OCI-LY3 (cell line): ENCODE results near the gene RANBP9.

ENCODE experiments used
- CTCF ChIP-seq: fragments of 200-600, 300-600 bp; sonication (generic); IDR thresholded peaks from 2 replicates; pipeline ENCODE4 v1.5.1; 2014; ENCODE audit warnings: antibody characterized with exemption, low read length, low read depth
- EZH2phosphoT487 ChIP-seq: fragments of 200-600 bp; shearing (Covaris generic); IDR thresholded peaks from 2 replicates; pipeline ENCODE4 v1.6.1; 2018; ENCODE audit warnings: antibody characterized with exemption, mixed run types, low read depth

DNA sequence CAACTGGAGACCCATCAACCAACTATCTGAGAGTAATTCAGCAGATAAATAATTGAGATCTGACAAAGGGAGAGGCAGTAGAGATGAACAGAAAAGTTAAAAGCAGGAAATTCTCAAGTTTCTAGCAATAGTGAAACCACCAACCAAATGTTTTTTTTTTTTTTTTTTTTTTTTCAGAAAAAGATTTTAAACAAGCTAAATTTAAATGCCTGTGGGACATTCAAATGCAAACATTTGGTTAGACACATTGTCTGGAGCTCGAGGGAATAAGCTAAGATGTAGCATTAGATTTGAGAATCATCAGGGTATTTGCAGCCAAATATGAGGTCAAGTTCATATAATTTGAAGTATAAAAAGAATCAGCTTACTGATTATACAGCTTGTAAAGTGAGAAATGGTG is 16.4 kb downstream of the RANBP9 start:
- TF ChIP-seq CTCF (no peak), EZH2phosphoT487 (no peak)
